A673 (cell line): ENCODE measurements around the gene XIAP. TPM values are rescaled to one million over a fixed set of nuclear protein-coding genes. Genes with fewer than 3 reads are reported as not detected.

Experiments used
- BruUV-seq: library from RNA; stranded (reverse); fragments of 400-500 nt; replicated peaks from 2 replicates; lab custom pipeline; 2021; lab: Mats Ljungman, UMichigan
- CTCF ChIA-PET: fragments of 300-600 bp; sonication (Branson Sonifier 250); formaldehyde crosslinking; loops from one replicate; lab custom pipeline; 2022; ENCODE audit warnings: antibody characterized with exemption; lab: Charles Lee
- POLR2A ChIA-PET: fragments of 300-600 bp; sonication (Branson Sonifier 250); formaldehyde crosslinking; loops from one replicate; lab custom pipeline; 2022; ENCODE audit warnings: antibody characterized with exemption; ENCODE audit not compliant: low non-redundant PET; lab: Charles Lee
- DNase-seq: peaks from one replicate; pipeline ENCODE4 v3.0.0-alpha.2; 2015; ENCODE audit warnings: low spot score
- H3K27ac ChIP-seq: fragments of 200-600 bp; sonication (generic); 2 replicates; pipeline ENCODE4 v1.5.1; 2016; ENCODE audit warnings: mixed run types, low read depth, mild to moderate bottlenecking, mixed read lengths, antibody characterized with exemption, low read length; ENCODE audit not compliant: poor library complexity, severe bottlenecking
- H3K27me3 ChIP-seq: fragments of 200-600 bp; sonication (generic); replicated peaks from 2 replicates; pipeline ENCODE4 v1.6.1; 2017; ENCODE audit warnings: mixed run types, low read depth, mild to moderate bottlenecking, mixed read lengths, antibody characterized with exemption, low read length; ENCODE audit not compliant: insufficient read depth, poor library complexity
- H3K36me3 ChIP-seq: fragments of 200-600 bp; sonication (generic); 2 replicates; pipeline ENCODE4 v1.6.1; 2016; ENCODE audit warnings: mixed run types, mild to moderate bottlenecking, mixed read lengths, antibody characterized with exemption, low read length; ENCODE audit not compliant: insufficient read depth, poor library complexity, severe bottlenecking
- H3K4me1 ChIP-seq: fragments of 200-600 bp; sonication (generic); 2 replicates; pipeline ENCODE4 v1.6.1; 2017; ENCODE audit warnings: mixed run types, mild to moderate bottlenecking, mixed read lengths, antibody characterized with exemption, low read length; ENCODE audit not compliant: insufficient read depth, poor library complexity, severe bottlenecking
- H3K4me3 ChIP-seq: fragments of 200-600 bp; sonication (generic); 2 replicates; pipeline ENCODE4 v1.5.1; 2016; ENCODE audit warnings: low read depth, mixed run types, mild to moderate bottlenecking, mixed read lengths, low read length; ENCODE audit not compliant: poor library complexity, severe bottlenecking
- H3K9me3 ChIP-seq: fragments of 200-600 bp; sonication (generic); 2 replicates; pipeline ENCODE4 v1.6.1; 2016; ENCODE audit warnings: mixed run types, low read depth, mild to moderate bottlenecking, mixed read lengths, antibody characterized with exemption, low read length; ENCODE audit not compliant: poor library complexity, severe bottlenecking
- CTCF ChIP-seq: fragments of 300-800, 200-600 bp; sonication (generic); conservative IDR thresholded peaks from 2 replicates; pipeline ENCODE4 v1.5.1; 2017; ENCODE audit warnings: low read depth, mild to moderate bottlenecking, antibody characterized with exemption, low read length, moderate library complexity, mixed read lengths
- EZH2 ChIP-seq: fragments of 200-600 bp; sonication (generic); IDR thresholded peaks from 2 replicates; pipeline ENCODE4 v1.6.1; 2017; ENCODE audit warnings: borderline replicate concordance, low read depth, mild to moderate bottlenecking, mixed read lengths, antibody characterized with exemption, low read length; ENCODE audit not compliant: poor library complexity, severe bottlenecking
- intact Hi-C: fragments of 100-400 bp; cut with micrococcal nuclease; formaldehyde crosslinking; loops from one replicate; pipeline ENCODE4 v1.10.0; 2022; ENCODE audit not compliant: unreplicated experiment
- total RNA-seq: library from RNA; stranded (reverse); gene quantifications from 2 replicates; pipeline ENCODE4 v1.2.3, GENCODE V29; 2021

The XIAP gene
- total RNA-seq, 1 experiment from 2014 or later = 37.7 TPM

DNA sequence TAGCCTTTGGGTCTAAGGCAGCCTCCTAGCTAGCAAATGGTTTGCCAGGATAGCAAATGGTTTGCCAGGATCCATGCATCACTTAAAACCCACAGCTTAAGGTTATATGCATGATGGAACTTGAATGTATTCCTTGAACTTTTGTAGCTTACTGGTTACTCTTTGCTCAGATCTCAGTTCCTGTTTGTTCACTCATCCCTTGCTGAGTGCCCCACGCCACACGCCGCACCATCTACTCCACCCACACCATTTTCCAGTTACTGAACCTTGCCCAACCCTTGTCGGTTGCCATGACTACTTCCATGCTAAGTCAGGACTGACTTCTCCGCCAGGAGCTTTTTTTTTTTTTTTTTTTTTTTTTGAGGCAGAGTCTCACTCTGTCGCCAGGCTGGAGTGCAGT, 29.5 kb upstream of the XIAP start:
- no peak overlapping the region for H3K4me3 ChIP-seq
- peak; percentile 59 for DNase-seq
- no peaks in the 10 kb centered on the region for H3K4me1 ChIP-seq
- intact Hi-C loops = loop anchor here (10.0 kb wide), 1 partner anchor 264 kb away; no protein-coding TSS in a partner anchor
- H3K27ac ChIP-seq = no peak overlapping the region
- H3K27me3 ChIP-seq = no peaks in the 10 kb centered on the region
- ChIA-PET CTCF (interaction anchor here (0.6 kb wide), 1 partner anchor 54 kb away, joined by 5 read pairs; no protein-coding TSS in a partner anchor), POLR2A (no interaction called here)
- TF ChIP-seq CTCF (no peak), EZH2 (no peak)
- no peaks in the 10 kb centered on the region for H3K9me3 ChIP-seq
- no peaks in the 10 kb centered on the region for H3K36me3 ChIP-seq
- BruUV-seq = no TSS peak

DNA sequence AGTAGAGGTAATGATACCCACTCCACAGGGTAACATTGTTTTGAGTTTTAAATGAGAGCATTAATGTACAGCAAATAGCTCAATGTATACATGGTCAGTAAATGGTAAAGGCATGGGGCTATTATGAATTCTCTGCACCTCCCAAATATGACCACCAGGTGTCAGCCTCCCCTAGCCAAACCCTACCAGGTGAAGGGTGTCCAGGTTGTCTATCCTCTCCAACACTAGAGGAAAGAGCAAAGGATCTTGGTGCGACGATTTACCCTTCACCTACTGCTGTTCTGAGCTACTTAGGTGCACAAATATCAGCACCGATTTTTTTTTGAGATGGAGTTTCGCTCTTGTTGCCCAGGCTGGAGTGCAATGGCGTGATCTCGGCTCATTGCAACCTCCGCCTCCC, 26.5 kb upstream of the XIAP start:
- no peak overlapping the region for H3K4me3 ChIP-seq
- ChIA-PET CTCF (interaction anchor here (0.6 to 2.4 kb wide), 3 partner anchors 55 to 185 kb away, joined by 5 to 16 read pairs (median 5); no protein-coding TSS in a partner anchor), POLR2A (interaction anchor here (0.5 to 0.7 kb wide), 3 partner anchors 140 to 284 kb away, joined by 5 to 16 read pairs (median 6); no protein-coding TSS in a partner anchor)
- no peaks in the 10 kb centered on the region for H3K27me3 ChIP-seq
- no peaks in the 10 kb centered on the region for H3K36me3 ChIP-seq
- intact Hi-C loops = loop anchor here (10.0 kb wide), 1 partner anchor 261 kb away; no protein-coding TSS in a partner anchor
- BruUV-seq = no TSS peak
- no peaks in the 10 kb centered on the region for H3K4me1 ChIP-seq
- peak; percentile 65 for DNase-seq
- H3K9me3 ChIP-seq = no peaks in the 10 kb centered on the region
- H3K27ac ChIP-seq = no peak overlapping the region
- peak; percentile 77 for TF ChIP-seq CTCF
- no peak for TF ChIP-seq EZH2

GRCh38 chrX:123834116-123834515, 25.7 kb upstream of the XIAP start:
- Histone ChIP-seq H3K27me3 (no peaks in the 10 kb centered on the region), H3K4me3 (no peak overlapping the region), H3K36me3 (no peaks in the 10 kb centered on the region), H3K27ac (no peak overlapping the region), H3K9me3 (no peaks in the 10 kb centered on the region), H3K4me1 (no peaks in the 10 kb centered on the region)
- no TSS peak for BruUV-seq
- ChIA-PET POLR2A (no interaction called here), CTCF (interaction anchor here (2.4 kb wide), 1 partner anchor 142 kb away, joined by 16 read pairs; no protein-coding TSS in a partner anchor)
- no peak for TF ChIP-seq EZH2
- intact Hi-C loops = loop anchor here (10.0 kb wide), 1 partner anchor 261 kb away; no protein-coding TSS in a partner anchor
- no peak for DNase-seq
